Trophoblast cell (in vitro differentiated cells and primary cell): ENCODE results near the gene PTRHD1.

ENCODE experiments used
- DNase-seq, 2 donors: peaks; one replicate each; pipeline ENCODE4 v3.0.0-alpha.2; 2016
- H2AFZ ChIP-seq: 2 replicates; pipeline ENCODE4 v1.6.1; 2013; ENCODE audit warnings: low read length, moderate library complexity, mild to moderate bottlenecking; ENCODE audit not compliant: insufficient read depth, poor library complexity
- H2AK5ac ChIP-seq: 2 replicates; pipeline ENCODE4 v1.6.1; 2013; ENCODE audit warnings: mild to moderate bottlenecking, low read length
- H2BK120ac ChIP-seq: 2 replicates; pipeline ENCODE4 v1.6.1; 2013; ENCODE audit warnings: low read length, mild to moderate bottlenecking, moderate library complexity; ENCODE audit not compliant: insufficient read depth, poor library complexity
- H2BK12ac ChIP-seq: 2 replicates; pipeline ENCODE4 v1.6.1; 2013; ENCODE audit warnings: mild to moderate bottlenecking, low read length, moderate library complexity
- H2BK5ac ChIP-seq: 2 replicates; pipeline ENCODE4 v1.6.1; 2013; ENCODE audit warnings: low read length, low read depth, moderate library complexity, mild to moderate bottlenecking; ENCODE audit not compliant: poor library complexity
- H3K14ac ChIP-seq: 2 replicates; pipeline ENCODE4 v1.6.1; 2013; ENCODE audit warnings: mild to moderate bottlenecking, low read length
- H3K18ac ChIP-seq: 2 replicates; pipeline ENCODE4 v1.6.1; 2013; ENCODE audit warnings: mild to moderate bottlenecking, low read length
- H3K23ac ChIP-seq: 2 replicates; pipeline ENCODE4 v1.6.1; 2013; ENCODE audit warnings: low read length
- H3K27ac ChIP-seq: 2 replicates; pipeline ENCODE4 v1.5.1; 2013; ENCODE audit warnings: low read depth, mild to moderate bottlenecking, inconsistent platforms, low read length, moderate library complexity
- H3K27me3 ChIP-seq: 2 replicates; pipeline ENCODE4 v1.6.1; 2013; ENCODE audit warnings: inconsistent platforms, mild to moderate bottlenecking, low read length, moderate library complexity; ENCODE audit not compliant: insufficient read depth
- H3K36me3 ChIP-seq, 2 experiments: 1 replicate in 1 of 2; 2 replicates in 1 of 2; pipeline ENCODE4 v1.6.1; 2013; ENCODE audit warnings: low read length in 2 of 2, mild to moderate bottlenecking in 2 of 2, moderate library complexity in 1 of 2; ENCODE audit not compliant: insufficient read depth in 2 of 2, control insufficient read depth in 1 of 2
- H3K4ac ChIP-seq: 2 replicates; pipeline ENCODE4 v1.6.1; 2013; ENCODE audit warnings: low read depth, mild to moderate bottlenecking, low read length, moderate library complexity
- H3K4me1 ChIP-seq, 2 experiments: 1 replicate in 1 of 2; 2 replicates in 1 of 2; pipeline ENCODE4 v1.6.1; 2013; ENCODE audit warnings: low read length in 2 of 2, mild to moderate bottlenecking in 2 of 2, moderate library complexity in 1 of 2; ENCODE audit not compliant: insufficient read depth in 2 of 2, control insufficient read depth in 1 of 2
- H3K4me2 ChIP-seq: 2 replicates; pipeline ENCODE4 v1.6.1; 2013; ENCODE audit warnings: inconsistent platforms, mild to moderate bottlenecking, low read length, moderate library complexity
- H3K4me3 ChIP-seq: 2 replicates; pipeline ENCODE4 v1.5.1; 2013; ENCODE audit warnings: mild to moderate bottlenecking, low read depth, low read length, inconsistent platforms
- H3K79me1 ChIP-seq: one replicate; pipeline ENCODE4 v1.6.1; 2013; ENCODE audit warnings: low read length
- H3K79me2 ChIP-seq: 2 replicates; pipeline ENCODE4 v1.6.1; 2013; ENCODE audit warnings: low read length, mild to moderate bottlenecking; ENCODE audit not compliant: control insufficient read depth, insufficient read depth, poor library complexity
- H3K9ac ChIP-seq: 2 replicates; pipeline ENCODE4 v1.6.1; 2013; ENCODE audit warnings: mild to moderate bottlenecking, low read length
- H3K9me3 ChIP-seq: 2 replicates; pipeline ENCODE4 v1.6.1; 2013; ENCODE audit warnings: low read depth, mild to moderate bottlenecking, control low read depth, inconsistent platforms, low read length; ENCODE audit not compliant: insufficient read depth
- H4K12ac ChIP-seq: 2 replicates; pipeline ENCODE4 v1.6.1; 2013; ENCODE audit warnings: low read depth, mild to moderate bottlenecking, low read length, moderate library complexity
- H4K8ac ChIP-seq: 2 replicates; pipeline ENCODE4 v1.6.1; 2013; ENCODE audit warnings: low read depth, mild to moderate bottlenecking, low read length, moderate library complexity
- H4K91ac ChIP-seq: one replicate; pipeline ENCODE4 v1.6.1; 2013; ENCODE audit warnings: low read depth, mild to moderate bottlenecking, low read length, moderate library complexity
- WGBS: extraction: QIAGEN DNeasy Blood & Tissue Kit; methylation state at CpG from one replicate; pipeline ENCODE4 v1.1.7; 2013; ENCODE audit warnings: missing lambda C conversion rate; ENCODE audit not compliant: insufficient read length, insufficient coverage; ENCODE audit errors: extremely low coverage; 5-methylcytosine and 5-hydroxymethylcytosine counted together

The PTRHD1 gene

GRCh38 chr2:24797644-24798043, 4.5 kb upstream of the PTRHD1 start:
- Histone ChIP-seq H2AFZ (no peak overlapping the region), H2AK5ac (no peak overlapping the region), H2BK120ac (no peak overlapping the region), H3K9me3 (peaks cover 1% of the 10 kb centered on the region), H3K27me3 (no peaks in the 10 kb centered on the region), H4K91ac (no peak overlapping the region), H3K27ac (no peak overlapping the region), H3K9ac (no peak overlapping the region), H3K36me3 (peaks cover 12 to 14% of the 10 kb centered on the region in 2 experiments), H4K12ac (no peak overlapping the region), H3K23ac (no peak overlapping the region), H3K79me2 (peaks cover 16% of the 10 kb centered on the region), H2BK12ac (no peak overlapping the region), H4K8ac (no peak overlapping the region), H3K18ac (no peak overlapping the region), H3K4me1 (peaks cover 3% of the 10 kb centered on the region in 2 experiments), H3K79me1 (peaks cover 11% of the 10 kb centered on the region), H2BK5ac (no peak overlapping the region), H3K14ac (no peak overlapping the region), H3K4me3 (no peak overlapping the region), H3K4me2 (no peak overlapping the region), H3K4ac (peak overlapping the region; percentile 70)
- no CpG with 5 or more reads among the region's 2 CpGs for WGBS
- DNase-seq, result no peak

- no CpG with 5 or more reads among the region's 14 CpGs for WGBS
Observed at GRCh38 chr2:24793761-24794435, 707 bp upstream of the PTRHD1 start.

GRCh38 chr2:24792542-24792873, 683 bp downstream of the PTRHD1 start:
- no peak for DNase-seq
- no peak overlapping the region for H2BK12ac ChIP-seq
- peak overlapping the region; percentile 57 for H3K9ac ChIP-seq
- peaks cover 1% of the 10 kb centered on the region for H3K9me3 ChIP-seq
- H4K12ac ChIP-seq, result no peak overlapping the region
- H2BK120ac ChIP-seq, result no peak overlapping the region
- peaks cover 16% of the 10 kb centered on the region for H3K79me2 ChIP-seq
- no peak overlapping the region for H2BK5ac ChIP-seq
- peak overlapping the region; percentile 82 for H4K8ac ChIP-seq
- H3K36me3 ChIP-seq, result peaks cover 3 to 7% of the 10 kb centered on the region in 2 experiments
- peak overlapping the region; percentile 56 for H4K91ac ChIP-seq
- no peaks in the 10 kb centered on the region for H3K27me3 ChIP-seq
- WGBS, result no CpG with 5 or more reads among the region's 6 CpGs
- peak overlapping the region; percentile 69 for H3K4me2 ChIP-seq
- H3K18ac ChIP-seq, result no peak overlapping the region
- H2AFZ ChIP-seq, result no peak overlapping the region
- H3K4me3 ChIP-seq, result peak overlapping the region; percentile 97
- peak overlapping the region; percentile 97 for H3K27ac ChIP-seq
- H2AK5ac ChIP-seq, result no peak overlapping the region
- peaks cover 11% of the 10 kb centered on the region for H3K79me1 ChIP-seq
- H3K4me1 ChIP-seq, result peaks cover 4 to 6% of the 10 kb centered on the region in 2 experiments
- H3K4ac ChIP-seq, result no peak overlapping the region
- H3K14ac ChIP-seq, result peak overlapping the region; percentile 51
- no peak overlapping the region for H3K23ac ChIP-seq

More at GRCh38 chr2:24793761-24794435, 707 bp upstream of the PTRHD1 start:
- no peak overlapping the region for H2AK5ac ChIP-seq
- H3K27me3 ChIP-seq, result no peaks in the 10 kb centered on the region
- H3K4me2 ChIP-seq, result peak overlapping the region; percentile 69
- H2BK120ac ChIP-seq, result peak overlapping the region; percentile 20
- peak overlapping the region; percentile 47 for H2BK5ac ChIP-seq
- H3K23ac ChIP-seq, result no peak overlapping the region
- peak overlapping the region; percentile 12 for H3K14ac ChIP-seq
- H3K9ac ChIP-seq, result peak overlapping the region; percentile 93
- peak overlapping the region; percentile 37 for H4K91ac ChIP-seq
- peaks cover 16% of the 10 kb centered on the region for H3K79me2 ChIP-seq
- peak in 1 of 2 donors; percentile 35 for DNase-seq
- peak overlapping the region; percentile 72 for H4K12ac ChIP-seq
- H3K18ac ChIP-seq, result peak overlapping the region; percentile 12
- peaks cover 1% of the 10 kb centered on the region for H3K9me3 ChIP-seq
- peak overlapping the region; percentile 97 for H3K27ac ChIP-seq
- peaks cover 3 to 7% of the 10 kb centered on the region in 2 experiments for H3K36me3 ChIP-seq
- peak overlapping the region; percentile 50 for H2AFZ ChIP-seq
- peak overlapping the region; percentile 63 for H3K4ac ChIP-seq
- H3K4me1 ChIP-seq, result peaks cover 4 to 6% of the 10 kb centered on the region in 2 experiments
- peak overlapping the region; percentile 97 for H3K4me3 ChIP-seq
- H3K79me1 ChIP-seq, result peaks cover 11% of the 10 kb centered on the region
- no peak overlapping the region for H2BK12ac ChIP-seq
- peak overlapping the region; percentile 32 for H4K8ac ChIP-seq

GRCh38 chr2:24791452-24791851, 1.7 kb downstream of the PTRHD1 start:
- no peak for DNase-seq
- H3K79me2 ChIP-seq, result peaks cover 14% of the 10 kb centered on the region
- no CpG with 5 or more reads among the region's 5 CpGs for WGBS

More at GRCh38 chr2:24791452-24791851, 1.7 kb downstream of the PTRHD1 start:
- peaks cover 4 to 6% of the 10 kb centered on the region in 2 experiments for H3K4me1 ChIP-seq
- no peak overlapping the region for H3K4ac ChIP-seq
- no peak overlapping the region for H4K12ac ChIP-seq
- no peak overlapping the region for H2BK5ac ChIP-seq
- no peak overlapping the region for H3K4me2 ChIP-seq
- H2AK5ac ChIP-seq, result no peak overlapping the region
- H3K27ac ChIP-seq, result no peak overlapping the region
- H3K18ac ChIP-seq, result no peak overlapping the region
- H3K4me3 ChIP-seq, result no peak overlapping the region
- no peaks in the 10 kb centered on the region for H3K27me3 ChIP-seq
- peaks cover 1% of the 10 kb centered on the region for H3K9me3 ChIP-seq
- no peak overlapping the region for H4K91ac ChIP-seq
- H2BK12ac ChIP-seq, result no peak overlapping the region
- H3K36me3 ChIP-seq, result peaks cover 0 to 3% of the 10 kb centered on the region in 2 experiments
- no peak overlapping the region for H3K23ac ChIP-seq
- H3K79me1 ChIP-seq, result peaks cover 11% of the 10 kb centered on the region
- H4K8ac ChIP-seq, result no peak overlapping the region
- no peak overlapping the region for H2AFZ ChIP-seq
- H3K9ac ChIP-seq, result no peak overlapping the region
- H2BK120ac ChIP-seq, result no peak overlapping the region
- no peak overlapping the region for H3K14ac ChIP-seq
